MM.1S (cell line): Measurements from ENCODE around the gene SH3BP5L.

Experiments used
- EZH2 ChIP-seq: fragments of 300-600 bp; sonication (generic); optimal IDR thresholded peaks from 2 replicates; pipeline ENCODE3; 2017; ENCODE audit warnings: low read depth, mild to moderate bottlenecking, antibody characterized with exemption, low read length, mixed read lengths
- TF ChIP-seq, protein P1 (sequence below): fragments of 300-600 bp; sonication (generic); IDR thresholded peaks from 2 replicates; pipeline ENCODE4 v1.5.1; 2016; ENCODE audit warnings: antibody characterized with exemption, low read length, mixed read lengths

DNA sequence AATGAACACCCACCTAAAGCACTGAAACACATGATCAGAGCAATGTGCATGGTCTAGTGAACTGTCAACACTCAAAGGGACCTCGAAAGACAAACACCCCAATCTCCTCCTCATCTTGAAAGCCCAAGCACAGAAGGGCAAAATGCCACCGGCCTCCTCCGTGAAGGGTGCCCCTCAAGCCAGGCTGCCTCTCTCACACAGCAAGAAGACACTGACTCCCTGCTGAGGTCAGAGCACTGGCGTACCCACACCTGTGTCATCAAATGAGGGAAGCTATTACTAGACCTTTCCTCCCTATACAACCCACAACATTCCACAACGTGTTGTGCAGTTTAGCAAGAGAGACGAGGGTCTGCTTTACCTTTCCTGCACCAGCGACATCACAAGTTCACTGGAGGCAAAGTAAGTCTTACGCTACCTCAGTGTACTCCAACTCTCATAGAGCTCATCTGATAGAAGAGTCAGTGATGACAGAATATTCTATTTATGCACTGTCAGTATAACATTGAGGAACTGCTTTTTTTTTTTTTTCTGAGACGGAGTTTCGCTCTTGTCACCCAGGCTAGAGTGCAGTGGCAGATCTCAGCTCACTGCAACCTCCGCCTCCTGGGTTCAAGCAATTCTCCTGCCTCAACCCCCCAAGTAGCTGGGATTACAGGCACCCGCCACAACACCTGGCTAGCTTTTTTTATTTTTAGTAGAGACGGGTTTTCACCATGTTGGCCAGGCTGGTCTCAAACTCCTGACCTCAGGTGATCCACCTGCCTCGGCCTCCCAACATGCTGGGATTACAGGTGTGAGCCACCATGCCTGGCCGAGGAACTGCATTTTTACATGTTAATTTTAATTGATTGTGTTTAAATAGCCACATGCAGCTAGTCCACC, 3.3 kb downstream of the SH3BP5L start:
- TF ChIP-seq, protein P1, sequence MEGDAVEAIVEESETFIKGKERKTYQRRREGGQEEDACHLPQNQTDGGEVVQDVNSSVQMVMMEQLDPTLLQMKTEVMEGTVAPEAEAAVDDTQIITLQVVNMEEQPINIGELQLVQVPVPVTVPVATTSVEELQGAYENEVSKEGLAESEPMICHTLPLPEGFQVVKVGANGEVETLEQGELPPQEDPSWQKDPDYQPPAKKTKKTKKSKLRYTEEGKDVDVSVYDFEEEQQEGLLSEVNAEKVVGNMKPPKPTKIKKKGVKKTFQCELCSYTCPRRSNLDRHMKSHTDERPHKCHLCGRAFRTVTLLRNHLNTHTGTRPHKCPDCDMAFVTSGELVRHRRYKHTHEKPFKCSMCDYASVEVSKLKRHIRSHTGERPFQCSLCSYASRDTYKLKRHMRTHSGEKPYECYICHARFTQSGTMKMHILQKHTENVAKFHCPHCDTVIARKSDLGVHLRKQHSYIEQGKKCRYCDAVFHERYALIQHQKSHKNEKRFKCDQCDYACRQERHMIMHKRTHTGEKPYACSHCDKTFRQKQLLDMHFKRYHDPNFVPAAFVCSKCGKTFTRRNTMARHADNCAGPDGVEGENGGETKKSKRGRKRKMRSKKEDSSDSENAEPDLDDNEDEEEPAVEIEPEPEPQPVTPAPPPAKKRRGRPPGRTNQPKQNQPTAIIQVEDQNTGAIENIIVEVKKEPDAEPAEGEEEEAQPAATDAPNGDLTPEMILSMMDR, result no peak
- no peak for TF ChIP-seq EZH2
